Panc1 (cell line): ENCODE measurements around the gene RRAS2. TPM values are rescaled to one million over a fixed set of nuclear protein-coding genes. Genes with fewer than 3 reads are reported as not detected.

Experiments used
- ATAC-seq: fragments of 200-7000 bp; cut with Tn5 transposase; 2 replicates; pipeline ENCODE4 v1.9.1; 2020; ENCODE audit warnings: mild to moderate bottlenecking, moderate library complexity
- BruUV-seq: library from RNA; stranded (reverse); fragments of 400-500 nt; replicated peaks from 2 replicates; lab custom pipeline; 2021; lab: Mats Ljungman, UMichigan
- CTCF ChIA-PET: fragments of 300-600 bp; sonication (Branson Sonifier 250); formaldehyde crosslinking; loops from one replicate; lab custom pipeline; 2022; ENCODE audit warnings: antibody characterized with exemption; lab: Charles Lee
- POLR2A ChIA-PET: fragments of 300-600 bp; sonication (Branson Sonifier 250); formaldehyde crosslinking; loops from one replicate; lab custom pipeline; 2022; ENCODE audit warnings: antibody characterized with exemption; lab: Charles Lee
- DNase-seq: peaks from one replicate; pipeline ENCODE4 v3.0.0-alpha.2; 2010; ENCODE audit warnings: low read depth, low spot score
- H3K27ac ChIP-seq: 2 replicates; pipeline ENCODE4 v1.5.1; 2011; ENCODE audit warnings: mild to moderate bottlenecking, low read length, inconsistent platforms
- H3K27me3 ChIP-seq: fragments of 200-500 bp; sonication (Bioruptor generic); 2 replicates; pipeline ENCODE4 v1.6.0; 2014; ENCODE audit warnings: low read length, inconsistent platforms; ENCODE audit not compliant: control insufficient read depth, insufficient read depth
- H3K36me3 ChIP-seq: fragments of 200-500 bp; sonication (Bioruptor generic); 2 replicates; pipeline ENCODE4 v1.5.1; 2014; ENCODE audit warnings: inconsistent platforms, mild to moderate bottlenecking, low read length, moderate library complexity; ENCODE audit not compliant: control insufficient read depth, insufficient read depth
- H3K4me1 ChIP-seq: 2 replicates; pipeline ENCODE4 v1.5.1; 2011; ENCODE audit warnings: inconsistent platforms, mild to moderate bottlenecking, low read length, moderate library complexity; ENCODE audit not compliant: control insufficient read depth, insufficient read depth
- H3K4me3 ChIP-seq, 2 experiments: 2 replicates each; pipeline ENCODE4 v1.5.1; 2011 to 2012; ENCODE audit warnings: low read depth in 2 of 2, low read length in 2 of 2, mild to moderate bottlenecking in 2 of 2, inconsistent platforms in 1 of 2, moderate library complexity in 1 of 2
- H3K9me3 ChIP-seq: fragments of 200-500 bp; sonication (Bioruptor generic); 2 replicates; pipeline ENCODE4 v1.5.1; 2014; ENCODE audit warnings: low read depth, mild to moderate bottlenecking, inconsistent platforms, low read length, moderate library complexity; ENCODE audit not compliant: control insufficient read depth, insufficient read depth
- POLR2AphosphoS5 ChIP-seq: IDR thresholded peaks from 2 replicates; pipeline ENCODE4 v1.6.1; 2012; ENCODE audit warnings: mild to moderate bottlenecking, low read depth, low read length, moderate library complexity
- SIN3A ChIP-seq: IDR thresholded peaks from 2 replicates; pipeline ENCODE4 v1.6.1; 2012; ENCODE audit warnings: low read depth, mild to moderate bottlenecking, low read length, moderate library complexity, borderline replicate concordance; ENCODE audit not compliant: insufficient read depth
- TCF7L2 ChIP-seq: IDR thresholded peaks from 2 replicates; pipeline ENCODE4 v1.6.1; 2011; ENCODE audit warnings: mild to moderate bottlenecking, low read depth, low read length, inconsistent platforms
- in situ Hi-C: cut with HindIII; loops from 2 replicates; pipeline ENCODE4 v1.10.0; 2016; ENCODE audit warnings: low sequenced_read_pairs, low pct_unique_long_range_greater_than_20kb
- intact Hi-C: fragments of 100-400 bp; cut with micrococcal nuclease; formaldehyde crosslinking; loops from one replicate; pipeline ENCODE4 v1.10.0; 2022; ENCODE audit not compliant: unreplicated experiment
- total RNA-seq: library from RNA; stranded (reverse); gene quantifications from one replicate; pipeline ENCODE4 v1.2.1, GENCODE V29; 2021; ENCODE audit not compliant: unreplicated experiment
- TF ChIP-seq, protein P1 (sequence below), 2 experiments: IDR thresholded peaks; 2 replicates each; pipeline ENCODE4 v1.6.1; 2011 to 2012; ENCODE audit warnings: low read depth in 2 of 2, control low read depth in 1 of 2, low read length in 1 of 2, mild to moderate bottlenecking in 1 of 2, moderate library complexity in 1 of 2; ENCODE audit not compliant: insufficient read depth in 1 of 2
- TF ChIP-seq, protein P2 (sequence below): fragments of 450-650 bp; IDR thresholded peaks from 2 replicates; pipeline ENCODE4 v1.5.1; 2017; ENCODE audit warnings: mild to moderate bottlenecking

RRAS2 gene
- total RNA-seq, 1 experiment from 2014 or later: 58.4 TPM

DNA sequence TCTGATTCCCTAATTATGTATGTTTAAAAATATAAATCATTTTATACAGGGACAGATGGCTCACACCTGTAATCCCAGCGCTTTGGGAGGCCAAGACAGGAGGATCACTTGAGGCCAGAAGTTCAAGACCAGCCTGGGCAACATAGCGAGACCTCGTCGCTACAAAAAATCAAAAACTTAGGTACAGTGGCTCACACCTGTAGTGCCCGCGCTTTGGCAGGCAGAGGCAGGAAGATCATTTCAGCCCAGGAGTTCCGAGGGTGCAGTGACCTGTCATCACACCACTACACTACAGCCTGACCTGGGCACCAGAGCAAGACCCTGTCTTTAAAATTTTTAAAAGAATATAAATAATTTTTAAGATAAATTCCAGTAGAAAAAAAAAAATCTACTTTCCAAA, 11.5 kb downstream of the RRAS2 start:
- H3K4me3 ChIP-seq: no peak overlapping the region
- DNase-seq: no peak
- no peak for TF ChIP-seq TCF7L2
- POLR2A ChIA-PET: interaction anchor here (1.0 kb wide), 1 partner anchor 32 kb away, joined by 3 read pairs; no protein-coding TSS in a partner anchor
- CTCF ChIA-PET: no interaction called here
- no peak for ATAC-seq
- peaks cover 8% of the 10 kb centered on the region; the same call in 1 of the 2 replicates for H3K9me3 ChIP-seq
- no peaks in the 10 kb centered on the region for H3K36me3 ChIP-seq
- intact Hi-C loops: no loop called here
- 0 out of 2 replicates have a peak, but pooled peaks cover 2% of the 10 kb centered on the region for H3K4me1 ChIP-seq
- H3K27me3 ChIP-seq: no peaks in the 10 kb centered on the region
- in situ Hi-C loops: no loop called here
- H3K27ac ChIP-seq: no peak overlapping the region
- no TSS peak for BruUV-seq

DNA sequence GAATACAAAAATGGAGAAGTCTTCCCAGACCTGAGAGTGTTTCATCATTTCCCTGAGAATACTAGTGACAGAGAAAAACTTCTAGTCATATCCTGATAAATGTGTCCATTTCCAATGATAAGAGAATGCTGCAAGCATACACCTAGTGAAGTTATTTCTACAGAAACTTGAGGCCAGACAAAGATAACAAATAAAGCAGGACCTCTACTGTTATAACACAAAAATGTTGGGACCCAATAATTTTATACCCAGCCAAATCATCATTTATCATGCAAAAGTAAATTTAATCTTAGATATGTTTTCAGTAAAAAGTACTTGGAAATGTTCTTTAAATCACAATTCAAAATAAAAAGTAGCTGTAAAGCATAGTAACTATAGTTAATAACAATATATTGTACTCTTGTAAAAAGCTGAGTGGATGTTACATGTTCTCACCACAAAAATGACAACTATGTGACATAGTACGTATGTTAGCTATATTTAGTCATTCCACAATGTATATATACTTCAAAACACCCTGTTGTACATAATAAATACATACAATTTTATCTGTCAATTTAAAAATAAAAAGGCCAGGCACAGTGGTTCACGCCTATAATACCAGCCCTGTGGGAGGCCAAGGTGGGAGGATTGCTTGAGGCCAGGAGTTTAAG, 12.6 kb downstream of the RRAS2 start:
- BruUV-seq: no TSS peak
- ATAC-seq (no peak), DNase-seq (no peak)
- Histone ChIP-seq H3K4me3 (no peak overlapping the region), H3K27me3 (no peaks in the 10 kb centered on the region), H3K27ac (no peak overlapping the region), H3K4me1 (0 out of 2 replicates have a peak, but pooled peaks cover 2% of the 10 kb centered on the region), H3K36me3 (no peaks in the 10 kb centered on the region), H3K9me3 (peaks cover 8% of the 10 kb centered on the region; the same call in 1 of the 2 replicates)
- ChIA-PET CTCF (no interaction called here), POLR2A (interaction anchor here (1.0 kb wide), 1 partner anchor 31 kb away, joined by 3 read pairs; no protein-coding TSS in a partner anchor)
- in situ Hi-C loops (no loop called here), intact Hi-C loops (no loop called here)
- TF ChIP-seq TCF7L2: no peak
- TF ChIP-seq, protein P1, sequence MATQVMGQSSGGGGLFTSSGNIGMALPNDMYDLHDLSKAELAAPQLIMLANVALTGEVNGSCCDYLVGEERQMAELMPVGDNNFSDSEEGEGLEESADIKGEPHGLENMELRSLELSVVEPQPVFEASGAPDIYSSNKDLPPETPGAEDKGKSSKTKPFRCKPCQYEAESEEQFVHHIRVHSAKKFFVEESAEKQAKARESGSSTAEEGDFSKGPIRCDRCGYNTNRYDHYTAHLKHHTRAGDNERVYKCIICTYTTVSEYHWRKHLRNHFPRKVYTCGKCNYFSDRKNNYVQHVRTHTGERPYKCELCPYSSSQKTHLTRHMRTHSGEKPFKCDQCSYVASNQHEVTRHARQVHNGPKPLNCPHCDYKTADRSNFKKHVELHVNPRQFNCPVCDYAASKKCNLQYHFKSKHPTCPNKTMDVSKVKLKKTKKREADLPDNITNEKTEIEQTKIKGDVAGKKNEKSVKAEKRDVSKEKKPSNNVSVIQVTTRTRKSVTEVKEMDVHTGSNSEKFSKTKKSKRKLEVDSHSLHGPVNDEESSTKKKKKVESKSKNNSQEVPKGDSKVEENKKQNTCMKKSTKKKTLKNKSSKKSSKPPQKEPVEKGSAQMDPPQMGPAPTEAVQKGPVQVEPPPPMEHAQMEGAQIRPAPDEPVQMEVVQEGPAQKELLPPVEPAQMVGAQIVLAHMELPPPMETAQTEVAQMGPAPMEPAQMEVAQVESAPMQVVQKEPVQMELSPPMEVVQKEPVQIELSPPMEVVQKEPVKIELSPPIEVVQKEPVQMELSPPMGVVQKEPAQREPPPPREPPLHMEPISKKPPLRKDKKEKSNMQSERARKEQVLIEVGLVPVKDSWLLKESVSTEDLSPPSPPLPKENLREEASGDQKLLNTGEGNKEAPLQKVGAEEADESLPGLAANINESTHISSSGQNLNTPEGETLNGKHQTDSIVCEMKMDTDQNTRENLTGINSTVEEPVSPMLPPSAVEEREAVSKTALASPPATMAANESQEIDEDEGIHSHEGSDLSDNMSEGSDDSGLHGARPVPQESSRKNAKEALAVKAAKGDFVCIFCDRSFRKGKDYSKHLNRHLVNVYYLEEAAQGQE (IDR thresholded peaks at IDR 0.05; ENCODE audit: insufficient read depth in 1 of 2, low read depth in 2 of 2, low read length in 1 of 2): no peak
- TF ChIP-seq, protein P2, sequence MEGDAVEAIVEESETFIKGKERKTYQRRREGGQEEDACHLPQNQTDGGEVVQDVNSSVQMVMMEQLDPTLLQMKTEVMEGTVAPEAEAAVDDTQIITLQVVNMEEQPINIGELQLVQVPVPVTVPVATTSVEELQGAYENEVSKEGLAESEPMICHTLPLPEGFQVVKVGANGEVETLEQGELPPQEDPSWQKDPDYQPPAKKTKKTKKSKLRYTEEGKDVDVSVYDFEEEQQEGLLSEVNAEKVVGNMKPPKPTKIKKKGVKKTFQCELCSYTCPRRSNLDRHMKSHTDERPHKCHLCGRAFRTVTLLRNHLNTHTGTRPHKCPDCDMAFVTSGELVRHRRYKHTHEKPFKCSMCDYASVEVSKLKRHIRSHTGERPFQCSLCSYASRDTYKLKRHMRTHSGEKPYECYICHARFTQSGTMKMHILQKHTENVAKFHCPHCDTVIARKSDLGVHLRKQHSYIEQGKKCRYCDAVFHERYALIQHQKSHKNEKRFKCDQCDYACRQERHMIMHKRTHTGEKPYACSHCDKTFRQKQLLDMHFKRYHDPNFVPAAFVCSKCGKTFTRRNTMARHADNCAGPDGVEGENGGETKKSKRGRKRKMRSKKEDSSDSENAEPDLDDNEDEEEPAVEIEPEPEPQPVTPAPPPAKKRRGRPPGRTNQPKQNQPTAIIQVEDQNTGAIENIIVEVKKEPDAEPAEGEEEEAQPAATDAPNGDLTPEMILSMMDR: no peak
- no peak for TF ChIP-seq POLR2AphosphoS5
- TF ChIP-seq SIN3A: no peak

- ChIA-PET CTCF (interaction anchor here (0.5 kb wide), 1 partner anchor 327 kb away, joined by 3 read pairs; no protein-coding TSS in a partner anchor), POLR2A (no interaction called here)
- Histone ChIP-seq H3K4me1 (0 out of 2 replicates have a peak, but pooled peaks cover 2% of the 10 kb centered on the region), H3K27ac (no peak overlapping the region), H3K36me3 (no peaks in the 10 kb centered on the region), H3K27me3 (no peaks in the 10 kb centered on the region), H3K4me3 (no peak overlapping the region), H3K9me3 (peaks cover 8% of the 10 kb centered on the region; the same call in 1 of the 2 replicates)
- TF ChIP-seq, protein P1 (IDR thresholded peaks at IDR 0.05; ENCODE audit: insufficient read depth in 1 of 2, low read depth in 2 of 2, low read length in 1 of 2): no peak
- TF ChIP-seq SIN3A (no peak), POLR2AphosphoS5 (no peak), TCF7L2 (no peak)
- TF ChIP-seq, protein P2: no peak
- no peak for DNase-seq
- no peak for ATAC-seq
- intact Hi-C loops: no loop called here
- BruUV-seq: no TSS peak
- in situ Hi-C loops: no loop called here
Measured at GRCh38 chr11:14345668-14346067, 13.3 kb downstream of the RRAS2 start.
